Activated CD4-positive, alpha-beta T cell treated with anti-CD3 and anti-CD28 coated beads, Interleukin-2, amount 10 ng/mL, durations not matched to agents 24 days and 14 days (primary cell): Measurements from ENCODE around the gene MCUB. TPM values are rescaled to one million over a fixed set of nuclear protein-coding genes. Genes with fewer than 3 reads are reported as not detected.

Experiments
- total RNA-seq: library from RNA; stranded (reverse); gene quantifications from 2 replicates; pipeline ENCODE4 v1.2.3, GENCODE V29; 2022

The MCUB gene
- total RNA-seq, 1 donor from 2014 or later: 46.4 TPM

Other genes with a start within 250 kb of the MCUB start
- 32.5 and 33.6 TPM in 2 replicates for gene SEC24B, start 126.4 kb upstream of the MCUB start, total RNA-seq
- gene CASP6, start 143.2 kb downstream of the MCUB start, total RNA-seq: 19.3 and 23.6 TPM in 2 replicates
- 9.0 and 11.4 TPM in 2 replicates for gene PLA2G12A, start 169.8 kb downstream of the MCUB start, total RNA-seq
- gene CFI, start 241.8 kb downstream of the MCUB start, total RNA-seq: not detected in 2 replicates